OCI-LY3 (cell line): Measurements from ENCODE around the gene GRIK4.

Experiments used
- EZH2phosphoT487 ChIP-seq: fragments of 200-600 bp; shearing (Covaris generic); IDR thresholded peaks from 2 replicates; pipeline ENCODE4 v1.6.1; 2018; ENCODE audit warnings: antibody characterized with exemption, mixed run types, low read depth
- TF ChIP-seq, protein P1 (sequence below): fragments of 200-600, 300-600 bp; sonication (generic); IDR thresholded peaks from 2 replicates; pipeline ENCODE4 v1.5.1; 2014; ENCODE audit warnings: antibody characterized with exemption, low read length, low read depth

DNA sequence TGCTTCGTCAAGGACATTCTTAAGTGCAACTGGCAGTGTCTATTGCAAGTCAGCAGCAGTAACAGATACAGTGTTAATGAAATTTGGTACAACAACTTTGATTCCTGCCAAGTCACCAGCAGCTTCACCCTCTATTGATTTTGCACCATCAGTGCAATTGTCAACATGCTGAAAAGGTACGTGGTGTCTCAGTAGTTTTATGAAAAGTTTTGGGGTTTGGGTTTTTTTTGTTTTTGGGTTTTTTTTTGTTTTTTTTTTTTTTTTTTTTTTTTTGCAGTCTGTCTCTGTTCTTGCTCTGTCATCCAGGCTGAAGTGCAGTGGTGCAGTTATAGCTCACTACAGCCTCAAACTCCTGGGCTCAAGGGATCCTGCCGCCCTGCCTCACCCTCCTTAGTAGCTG is 19.1 kb upstream of the GRIK4 start:
- TF ChIP-seq, protein P1, sequence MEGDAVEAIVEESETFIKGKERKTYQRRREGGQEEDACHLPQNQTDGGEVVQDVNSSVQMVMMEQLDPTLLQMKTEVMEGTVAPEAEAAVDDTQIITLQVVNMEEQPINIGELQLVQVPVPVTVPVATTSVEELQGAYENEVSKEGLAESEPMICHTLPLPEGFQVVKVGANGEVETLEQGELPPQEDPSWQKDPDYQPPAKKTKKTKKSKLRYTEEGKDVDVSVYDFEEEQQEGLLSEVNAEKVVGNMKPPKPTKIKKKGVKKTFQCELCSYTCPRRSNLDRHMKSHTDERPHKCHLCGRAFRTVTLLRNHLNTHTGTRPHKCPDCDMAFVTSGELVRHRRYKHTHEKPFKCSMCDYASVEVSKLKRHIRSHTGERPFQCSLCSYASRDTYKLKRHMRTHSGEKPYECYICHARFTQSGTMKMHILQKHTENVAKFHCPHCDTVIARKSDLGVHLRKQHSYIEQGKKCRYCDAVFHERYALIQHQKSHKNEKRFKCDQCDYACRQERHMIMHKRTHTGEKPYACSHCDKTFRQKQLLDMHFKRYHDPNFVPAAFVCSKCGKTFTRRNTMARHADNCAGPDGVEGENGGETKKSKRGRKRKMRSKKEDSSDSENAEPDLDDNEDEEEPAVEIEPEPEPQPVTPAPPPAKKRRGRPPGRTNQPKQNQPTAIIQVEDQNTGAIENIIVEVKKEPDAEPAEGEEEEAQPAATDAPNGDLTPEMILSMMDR, result no peak
- TF ChIP-seq EZH2phosphoT487, result no peak
